Measurements from ENCODE around the gene CARNS1.
A peak's percentile ranks its signal among the peaks of the same experiment; 100 is the strongest.

CARNS1 gene

DNA sequence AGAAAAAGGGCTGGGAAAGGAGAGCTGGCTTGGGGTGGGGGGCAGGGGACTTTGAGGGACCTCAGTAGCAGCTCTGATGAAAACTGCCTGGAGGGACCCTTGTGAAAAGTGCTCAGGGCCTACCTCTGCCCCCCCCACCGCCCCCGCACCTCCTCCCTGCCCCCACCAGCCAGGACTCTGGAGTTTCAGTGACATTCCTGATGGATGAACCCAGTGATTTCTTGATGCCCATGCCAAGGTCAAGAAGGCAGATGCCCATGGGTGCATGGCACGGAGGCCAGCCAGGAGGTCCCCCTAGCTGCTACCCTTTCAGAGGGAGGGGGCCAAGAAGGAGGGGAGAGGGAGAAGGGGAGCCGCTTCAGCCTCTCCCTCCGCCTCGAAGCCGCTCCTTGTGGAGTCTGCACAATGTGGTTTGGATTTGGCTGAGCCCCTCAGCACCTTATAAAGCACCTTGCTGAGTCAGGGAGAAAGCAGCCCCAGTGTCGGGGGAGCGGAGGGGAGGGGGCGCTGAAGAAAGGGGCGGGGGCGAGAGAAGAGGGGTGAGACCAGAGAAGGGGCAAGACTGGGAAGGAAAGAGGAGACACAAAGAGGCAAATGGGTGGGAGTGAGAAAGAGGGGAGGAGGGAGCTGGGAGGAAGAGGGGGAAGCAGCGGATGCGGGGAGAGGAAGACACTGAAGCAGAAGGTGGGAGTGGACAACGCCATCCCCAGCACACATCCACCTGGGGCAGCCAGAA, 40.0 kb upstream of the CARNS1 start:
- no peak for DNase-seq (ENCODE audit: low read depth)

DNA sequence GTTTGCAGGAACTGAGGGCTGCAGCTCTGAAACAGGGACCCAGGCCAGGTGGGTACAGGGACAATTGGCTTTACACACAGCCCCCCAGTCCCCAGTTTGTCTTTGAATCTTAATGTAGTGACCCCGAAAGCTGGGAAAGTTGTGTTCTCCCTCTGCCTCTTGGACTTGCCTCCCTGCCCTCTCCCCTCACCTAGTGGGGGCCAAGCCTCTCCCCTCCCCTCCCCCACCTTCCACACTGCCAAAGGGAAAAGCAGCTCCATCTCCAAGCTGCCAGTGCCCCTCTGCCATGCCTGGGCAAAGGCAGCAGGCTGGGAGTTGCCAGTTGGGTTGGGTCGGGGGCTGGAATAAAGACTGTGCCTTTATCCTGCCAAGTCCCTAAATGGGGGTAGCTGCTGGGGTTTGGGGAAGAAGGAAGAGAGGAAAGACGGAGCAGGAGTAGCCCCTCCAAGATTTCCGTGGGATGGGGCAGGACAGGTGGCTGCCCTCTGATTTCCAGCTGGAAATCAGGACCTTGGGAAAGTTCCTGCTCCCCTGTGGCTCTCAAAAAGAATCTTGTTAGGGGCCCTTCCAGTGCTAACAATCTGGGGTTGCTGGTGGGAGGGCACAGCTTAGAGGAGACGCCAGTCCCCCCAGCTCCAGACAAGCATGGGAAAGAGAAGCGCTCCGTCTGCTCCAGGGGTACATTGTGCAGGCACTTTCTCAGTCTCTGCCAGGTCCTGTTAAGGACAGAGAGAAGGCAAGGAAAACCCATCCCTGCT, 39.2 kb upstream of the CARNS1 start:
- DNase-seq (ENCODE audit: low read depth) = no peak

DNA sequence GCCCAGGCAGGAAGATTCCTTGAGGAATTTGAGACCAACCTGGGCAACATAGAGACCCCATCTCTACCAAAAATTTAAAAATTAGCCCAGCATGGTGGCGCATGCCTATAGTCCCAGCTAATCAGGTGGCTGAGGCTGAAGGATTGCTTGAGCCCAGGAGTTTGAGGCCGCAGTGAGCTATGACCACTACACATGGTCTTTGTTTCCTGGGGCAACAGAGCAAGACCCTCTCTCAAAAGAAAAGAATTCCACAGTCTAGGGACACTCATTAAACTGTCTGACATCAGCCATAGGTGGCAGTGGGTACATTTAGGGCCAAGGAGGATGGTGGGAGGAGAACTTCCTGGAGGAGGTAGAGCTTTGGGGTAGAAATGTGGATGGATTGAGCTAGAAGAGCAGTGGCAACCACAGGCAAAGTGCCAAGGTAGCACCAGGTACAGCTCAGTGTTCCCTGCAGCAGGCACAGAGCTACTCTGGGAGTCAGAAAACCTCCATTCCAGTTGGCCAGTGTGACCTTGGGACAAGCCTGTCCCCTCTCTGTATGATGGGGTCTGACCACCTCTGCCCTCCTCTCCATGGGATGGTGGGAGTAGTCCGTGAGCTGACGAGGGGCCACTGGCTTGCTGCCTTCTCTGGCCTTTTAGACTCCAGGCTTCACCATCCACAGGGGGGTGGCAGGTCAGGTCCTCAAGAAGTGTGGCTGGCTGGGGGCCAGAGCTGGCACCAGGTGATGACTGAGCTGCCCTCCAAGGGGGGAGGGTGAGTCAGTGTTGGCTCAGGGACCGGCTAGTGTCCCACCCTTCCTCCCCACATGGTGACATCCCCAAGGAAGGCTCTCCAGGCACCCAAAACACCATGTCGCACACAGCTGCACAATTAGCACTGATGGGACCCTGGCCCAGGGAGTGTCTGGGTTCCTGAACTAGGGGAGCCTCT, 38.3 kb upstream of the CARNS1 start:
- no peak for DNase-seq (ENCODE audit: low read depth)

DNA sequence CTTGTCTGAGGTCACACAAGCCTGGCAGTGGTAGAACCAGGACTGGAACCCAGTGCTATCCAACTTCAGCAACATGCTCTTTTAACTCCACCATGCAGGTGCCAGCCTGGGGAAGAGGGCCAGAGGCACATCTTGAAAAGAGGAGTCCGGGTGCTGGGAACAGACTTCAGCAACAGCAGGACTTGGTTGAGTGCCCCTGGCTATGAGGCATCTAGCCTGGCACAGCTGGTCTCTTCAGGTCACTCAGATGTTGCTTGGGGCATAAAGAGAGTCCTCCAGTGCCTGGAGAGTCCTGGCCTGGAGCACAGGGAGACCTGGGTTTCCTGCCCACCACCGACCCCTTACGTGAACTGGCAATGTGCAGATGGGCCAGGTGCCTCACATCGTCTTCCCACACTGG, 36.9 kb upstream of the CARNS1 start:
- DNase-seq (ENCODE audit: low read depth) = no peak

DNA sequence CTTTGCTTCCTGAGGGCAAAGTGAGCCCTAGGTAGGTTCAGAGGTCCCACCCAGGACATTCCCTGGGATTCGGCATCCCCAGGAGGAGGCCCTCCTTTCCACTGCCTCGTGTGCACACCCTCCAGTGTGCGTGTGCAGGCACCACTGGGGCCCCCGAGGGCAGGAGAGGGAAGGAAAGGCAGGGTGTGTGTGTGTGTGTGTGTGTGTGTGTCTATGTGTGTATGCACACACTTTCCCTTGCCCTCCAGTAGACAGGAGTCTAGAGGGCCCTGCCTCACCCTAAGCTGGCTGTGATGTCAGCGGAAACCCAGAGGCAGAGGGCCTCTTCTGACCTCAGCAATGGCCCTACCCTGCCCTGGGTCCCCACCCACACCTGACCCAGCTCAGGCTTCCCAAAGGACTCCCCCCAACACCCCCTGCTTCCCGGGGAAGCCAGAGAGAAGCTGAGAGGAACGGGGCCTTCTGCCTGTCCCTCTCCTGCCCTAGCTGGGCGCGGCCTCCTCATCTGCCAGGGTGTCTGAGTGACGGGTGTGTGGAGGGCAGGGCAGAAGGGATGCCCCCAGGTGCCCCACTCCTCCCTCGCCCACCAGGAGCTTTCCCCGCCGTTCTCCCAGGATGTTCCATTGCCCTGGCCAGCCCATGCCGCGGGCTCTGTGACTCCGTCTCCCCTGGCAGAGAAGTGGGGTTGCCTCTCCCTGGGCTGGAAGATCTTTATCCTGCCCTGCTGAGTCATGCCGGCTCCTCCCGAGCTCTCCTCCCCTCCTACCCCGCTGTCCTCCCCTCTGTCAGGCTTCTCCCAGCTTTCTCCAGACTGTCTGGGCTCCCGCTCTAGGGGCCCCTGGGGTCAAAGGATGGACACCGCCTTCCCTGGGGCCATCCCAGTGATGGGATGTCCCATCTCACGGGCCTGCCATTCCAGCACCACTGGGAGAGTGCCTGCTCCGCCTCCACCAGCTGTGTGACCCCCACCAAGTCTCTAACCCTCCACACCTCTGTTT, 36.1 kb upstream of the CARNS1 start:
- DNase-seq (ENCODE audit: low read depth) = no peak

DNA sequence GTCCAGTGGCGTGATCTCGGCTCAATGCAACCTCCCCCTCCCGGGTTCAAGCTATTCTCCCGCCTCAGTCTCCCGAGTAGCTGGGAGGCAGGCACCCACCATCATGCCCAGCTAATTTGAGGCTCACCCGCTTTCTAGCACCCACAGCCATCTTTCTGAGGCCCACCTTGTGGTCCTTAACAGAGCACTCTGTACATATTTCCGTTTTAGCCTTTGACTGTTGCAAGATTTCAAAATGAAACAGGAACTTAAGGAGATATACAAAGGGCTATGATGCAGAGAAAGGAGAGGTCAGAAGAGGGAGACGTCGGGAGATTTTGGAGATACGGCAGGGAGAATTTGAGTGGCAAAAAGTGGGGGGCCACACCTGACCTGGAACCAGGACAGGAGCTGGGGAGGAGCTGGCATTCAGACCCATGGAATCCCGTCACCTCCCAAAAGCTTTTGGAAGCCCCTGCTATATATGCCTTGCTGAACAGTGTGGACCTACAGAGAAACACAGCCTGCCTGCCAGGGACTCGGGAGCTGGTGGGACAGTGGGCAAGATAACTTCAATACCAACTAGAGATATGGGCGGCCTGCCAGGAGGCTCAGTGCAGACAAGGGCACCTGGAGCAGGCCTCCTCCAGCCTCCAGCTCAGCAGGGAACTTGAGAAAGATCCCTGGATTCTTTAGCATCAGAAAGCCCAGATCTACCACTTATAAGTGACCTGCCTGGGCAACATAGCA, 34.1 kb upstream of the CARNS1 start:
- no peak for DNase-seq (ENCODE audit: low read depth)

DNA sequence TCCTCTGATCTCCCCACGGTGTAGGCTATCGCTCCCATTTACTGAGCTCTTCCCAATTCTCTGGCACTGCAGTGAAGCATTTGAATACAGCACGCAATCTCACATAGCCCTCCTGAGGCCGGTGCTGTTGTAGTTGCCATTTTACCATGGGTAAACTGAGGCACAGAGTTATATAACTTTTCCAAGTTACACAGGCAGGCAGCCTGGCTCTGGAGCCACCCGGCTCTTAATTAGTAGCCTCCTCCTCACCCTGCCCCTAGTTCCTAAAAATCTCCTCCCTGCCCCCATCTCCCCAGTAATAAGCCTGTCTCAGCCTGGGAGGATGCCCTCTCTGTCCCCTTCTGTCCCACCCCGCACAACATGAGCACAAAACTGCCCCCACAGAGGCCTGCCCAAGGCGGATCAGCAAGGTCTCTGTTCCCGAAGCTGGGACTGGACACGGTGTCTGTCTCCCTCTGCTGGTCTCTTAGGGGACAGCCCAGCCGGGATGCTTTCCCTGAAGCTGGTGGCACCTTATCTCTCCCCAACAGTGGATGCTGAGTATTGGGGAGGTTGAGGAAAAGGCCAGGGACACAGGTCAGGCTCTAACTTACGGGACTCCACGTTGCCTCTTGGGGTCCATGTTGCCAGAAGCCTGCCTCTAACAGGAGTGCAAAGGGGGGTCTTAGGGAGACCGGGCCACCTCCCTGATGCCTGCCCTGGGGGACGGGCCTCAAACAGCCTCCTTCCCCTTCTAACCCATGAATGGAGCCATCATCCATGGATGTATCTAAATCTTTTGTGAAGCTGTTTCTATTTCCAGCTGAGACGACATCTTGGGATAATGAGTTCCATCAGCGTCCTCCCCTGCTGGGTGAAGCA, 33.0 kb upstream of the CARNS1 start:
- peak; percentile 75 for DNase-seq (ENCODE audit: low read depth)

DNA sequence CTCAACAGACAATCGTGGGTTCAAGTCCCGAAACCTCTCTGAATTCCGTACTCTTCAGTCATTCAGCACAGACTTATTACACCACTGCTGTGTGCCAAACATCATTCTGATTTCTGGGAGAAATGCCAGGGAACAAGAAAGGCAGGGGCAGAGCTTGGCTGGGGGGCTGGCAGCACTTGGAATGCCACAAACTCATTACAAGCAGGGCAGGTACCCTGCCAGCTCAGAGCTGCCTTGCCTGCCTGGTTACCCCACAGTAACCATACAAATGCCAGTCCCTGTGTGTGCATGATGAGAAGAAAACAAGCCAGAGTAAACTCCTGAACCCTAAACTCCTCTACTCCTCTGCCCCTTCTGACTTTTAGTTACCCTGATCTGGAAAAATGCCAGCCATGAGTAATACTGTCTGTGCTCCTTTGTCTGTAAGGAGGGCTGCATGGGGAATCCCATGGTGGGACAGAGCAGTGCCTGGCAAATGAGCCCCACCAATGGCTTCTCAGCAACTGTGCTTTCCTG, 30.6 kb upstream of the CARNS1 start:
- DNase-seq (ENCODE audit: low read depth) = no peak

DNA sequence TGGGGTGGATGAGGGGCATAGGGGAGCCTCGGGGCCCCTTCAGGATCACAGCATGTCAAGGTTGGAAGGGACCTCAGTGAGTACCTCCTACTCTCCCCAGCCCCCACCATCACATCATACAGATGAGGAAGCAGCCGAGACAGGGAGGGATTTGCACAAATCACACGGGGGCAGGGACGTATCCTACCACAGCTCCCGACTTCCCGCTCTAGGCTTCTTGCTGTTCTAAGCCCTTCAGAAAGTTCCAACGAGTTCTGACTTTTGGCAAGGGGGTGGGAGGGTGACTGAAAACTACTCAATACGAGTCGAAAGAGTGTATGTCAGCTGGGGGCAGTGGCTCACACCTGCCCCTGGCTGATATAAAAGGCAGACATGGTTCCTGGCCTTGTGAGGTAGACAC, 28.4 kb upstream of the CARNS1 start:
- no peak for DNase-seq (ENCODE audit: low read depth)

DNA sequence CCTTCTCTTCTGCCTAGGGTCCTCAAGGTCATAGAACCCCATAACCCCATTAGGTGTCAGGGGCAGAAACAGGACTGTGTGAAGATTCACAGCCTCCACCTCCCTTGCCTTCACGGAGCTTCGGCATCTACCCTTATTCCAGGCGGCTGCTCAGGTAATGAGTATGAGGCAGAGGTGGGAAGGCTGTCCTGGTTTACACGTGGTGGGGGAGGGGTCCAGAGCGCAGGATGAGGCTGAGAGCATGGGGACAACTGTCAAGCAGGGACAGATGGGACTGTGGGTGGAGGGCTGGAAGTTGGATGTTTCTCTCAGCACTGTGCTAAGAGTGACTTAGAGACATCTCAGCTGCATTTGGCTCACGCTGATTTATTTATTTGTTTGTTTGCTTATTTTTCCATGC, 28.0 kb upstream of the CARNS1 start:
- no peak for DNase-seq (ENCODE audit: low read depth)

DNA sequence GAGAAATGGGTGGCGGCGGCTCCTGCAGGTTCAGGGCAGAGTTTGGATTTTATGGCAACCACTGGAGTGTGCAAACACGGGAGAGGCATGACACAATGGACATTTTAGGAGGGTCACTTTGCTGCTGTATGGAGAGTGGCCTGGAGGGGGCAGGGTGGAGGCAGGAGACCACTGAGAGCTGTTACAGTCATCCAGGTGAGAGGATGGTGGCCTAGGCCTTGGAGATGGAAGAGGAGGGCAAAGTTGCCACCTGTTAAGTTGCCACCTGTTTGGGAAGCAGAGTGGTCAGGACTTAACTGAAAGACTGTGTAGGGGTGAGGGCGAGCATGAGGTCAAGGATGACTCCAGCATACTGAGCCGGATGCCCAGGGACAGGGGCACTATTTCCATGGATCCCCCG, 26.0 kb upstream of the CARNS1 start:
- no peak for DNase-seq (ENCODE audit: low read depth)

DNA sequence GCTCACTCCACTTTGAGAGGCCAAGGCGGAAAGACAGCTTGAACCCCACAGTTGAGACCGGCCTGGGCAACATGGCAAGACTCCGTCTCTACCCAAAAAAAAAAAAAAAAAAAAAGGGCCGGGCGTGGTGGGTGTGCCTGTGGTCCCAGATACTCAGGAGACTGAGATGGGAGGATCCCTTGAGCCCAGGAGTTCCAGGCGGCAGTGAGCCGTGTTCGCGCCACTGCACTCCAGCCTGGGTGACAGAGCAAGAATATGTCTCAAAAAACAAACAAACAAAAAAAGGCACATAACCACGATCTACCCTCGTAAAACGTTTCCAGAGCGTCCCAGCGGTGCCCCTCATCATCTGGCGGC, 24.6 kb upstream of the CARNS1 start:
- no peak for DNase-seq (ENCODE audit: low read depth)

DNA sequence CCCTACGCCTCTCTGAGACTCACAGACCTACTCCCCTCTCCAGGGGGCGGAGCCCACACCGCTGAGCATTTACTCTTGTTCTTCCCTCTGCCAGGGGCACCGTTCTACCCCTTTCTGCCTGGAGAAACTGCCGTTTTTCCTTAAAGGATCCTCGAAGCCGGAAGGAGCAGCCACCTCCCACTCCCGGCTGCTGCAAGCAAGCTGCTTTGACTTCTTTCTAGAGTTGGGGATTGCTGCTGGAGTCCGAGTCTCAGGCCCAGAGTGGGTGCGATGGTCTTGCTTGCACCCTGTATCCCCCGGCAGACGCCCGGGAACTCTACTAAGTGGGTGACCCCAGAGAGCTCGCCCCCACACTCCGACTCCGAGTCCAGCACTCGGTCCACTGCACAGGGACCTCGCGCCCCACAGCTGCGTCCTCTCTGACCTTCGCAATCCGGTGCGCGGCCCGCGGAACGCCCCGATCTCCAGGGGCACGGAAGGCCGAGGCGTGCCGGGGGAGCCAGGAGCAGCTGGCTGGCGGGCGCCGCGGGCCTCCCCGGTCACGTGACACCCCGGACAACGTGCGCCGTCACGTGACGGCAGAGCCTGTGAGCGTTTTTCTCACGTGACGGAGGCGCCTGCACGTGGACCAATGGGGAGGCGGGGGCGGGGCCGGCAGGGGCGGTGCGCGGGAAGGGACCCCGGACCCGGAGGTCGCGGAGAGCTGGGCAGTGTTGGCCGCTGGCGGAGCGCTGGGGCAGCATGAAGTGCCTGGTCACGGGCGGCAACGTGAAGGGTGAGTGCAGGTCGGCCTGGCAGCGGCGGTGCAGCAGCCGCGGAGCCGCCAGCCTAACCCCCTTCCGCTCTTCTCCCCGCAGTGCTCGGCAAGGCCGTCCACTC, 23.9 kb upstream of the CARNS1 start, which contains the start of gene RAD9A:
Gene RAD9A (plus strand): TSS at position 683 of the 879 bp plus-strand sequence. CDS start 59 bp downstream, at position 742.
- DNase-seq (ENCODE audit: low read depth) = peak; percentile 89

DNA sequence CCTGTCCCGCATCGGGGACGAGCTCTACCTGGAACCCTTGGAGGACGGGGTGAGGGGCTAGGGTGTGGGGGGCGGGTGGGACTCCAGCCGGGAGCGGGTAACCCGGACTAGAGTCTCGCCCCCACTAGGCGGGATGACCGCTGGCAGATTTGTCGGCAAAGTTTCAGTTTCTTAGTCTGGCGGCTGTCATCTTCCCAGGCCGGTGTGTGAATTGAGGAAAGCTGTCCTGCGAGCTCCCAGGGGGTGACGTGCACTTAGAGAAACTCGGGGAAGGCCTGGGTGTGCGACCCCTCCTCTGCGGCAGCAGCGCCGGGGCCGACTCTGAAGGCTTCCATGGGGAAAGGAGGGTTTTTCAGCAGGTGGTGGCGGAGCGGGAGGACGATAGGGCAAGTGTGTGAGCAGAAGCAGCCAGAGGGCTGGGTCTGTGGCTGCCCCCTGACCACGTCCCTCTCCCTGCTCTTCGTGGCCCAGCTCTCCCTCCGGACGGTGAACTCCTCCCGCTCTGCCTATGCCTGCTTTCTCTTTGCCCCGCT, 23.2 kb upstream of the CARNS1 start:
- DNase-seq (ENCODE audit: low read depth) = no peak

DNA sequence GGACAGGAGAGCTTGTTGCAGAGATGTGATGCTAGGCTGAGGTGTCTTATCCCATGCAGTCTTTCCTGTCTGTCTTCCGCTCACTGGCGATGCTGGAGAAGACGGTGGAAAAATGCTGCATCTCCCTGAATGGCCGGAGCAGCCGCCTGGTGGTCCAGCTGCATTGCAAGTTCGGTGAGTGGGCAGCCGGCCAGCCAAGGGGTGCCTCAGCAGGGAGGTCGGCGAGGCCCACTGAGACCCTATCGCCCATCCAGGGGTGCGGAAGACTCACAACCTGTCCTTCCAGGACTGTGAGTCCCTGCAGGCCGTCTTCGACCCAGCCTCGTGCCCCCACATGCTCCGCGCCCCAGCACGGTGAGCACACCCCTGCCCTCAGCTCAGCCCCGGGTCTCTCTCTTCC, 22.0 kb upstream of the CARNS1 start:
- DNase-seq (ENCODE audit: low read depth) = no peak

DNA sequence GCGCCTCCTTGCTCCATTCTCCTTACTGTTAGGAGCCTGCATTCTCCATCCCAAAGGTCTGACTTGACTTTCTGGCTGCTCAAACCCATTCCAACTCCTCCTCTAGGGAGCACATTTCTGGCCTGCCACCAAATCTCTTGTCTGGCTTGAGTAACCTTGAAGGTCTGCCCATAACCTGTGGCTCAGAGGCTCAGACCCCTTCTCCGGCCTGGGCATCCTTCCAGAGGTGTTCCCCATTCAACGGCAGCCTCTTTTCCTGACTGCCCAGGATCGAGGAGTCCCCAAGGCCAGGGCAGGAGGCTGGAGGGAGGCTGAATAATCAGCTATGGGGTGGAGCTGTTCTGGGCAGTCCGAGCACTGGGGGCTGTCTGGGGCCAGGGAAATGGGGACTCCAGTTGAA, 21.5 kb upstream of the CARNS1 start:
- no peak for DNase-seq (ENCODE audit: low read depth)

DNA sequence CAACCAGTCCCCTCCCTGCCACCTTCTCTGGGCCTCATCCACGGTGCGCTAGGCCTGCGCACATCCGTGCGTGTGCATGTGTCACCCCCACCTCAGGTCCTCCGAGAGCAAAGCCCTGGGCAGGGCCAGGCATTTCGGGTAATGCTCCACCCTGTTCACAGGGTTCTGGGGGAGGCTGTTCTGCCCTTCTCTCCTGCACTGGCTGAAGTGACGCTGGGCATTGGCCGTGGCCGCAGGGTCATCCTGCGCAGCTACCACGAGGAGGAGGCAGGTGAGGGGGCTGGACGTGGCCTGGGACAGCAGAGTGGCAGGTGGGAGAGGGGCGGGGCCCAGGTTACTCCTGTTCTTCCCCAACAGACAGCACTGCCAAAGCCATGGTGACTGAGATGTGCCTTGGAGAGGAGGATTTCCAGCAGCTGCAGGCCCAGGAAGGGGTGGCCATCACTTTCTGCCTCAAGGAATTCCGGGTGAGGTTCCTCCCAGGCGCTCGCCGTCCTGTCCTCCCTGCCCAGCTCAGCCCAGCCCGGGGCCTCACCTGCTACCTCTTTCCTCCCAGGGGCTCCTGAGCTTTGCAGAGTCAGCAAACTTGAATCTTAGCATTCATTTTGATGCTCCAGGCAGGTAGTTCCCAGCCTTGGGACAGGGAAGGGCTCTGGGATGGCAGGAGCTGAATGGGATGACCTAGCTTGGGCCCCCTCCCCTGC, 19.8 kb upstream of the CARNS1 start:
- DNase-seq (ENCODE audit: low read depth) = no peak

DNA sequence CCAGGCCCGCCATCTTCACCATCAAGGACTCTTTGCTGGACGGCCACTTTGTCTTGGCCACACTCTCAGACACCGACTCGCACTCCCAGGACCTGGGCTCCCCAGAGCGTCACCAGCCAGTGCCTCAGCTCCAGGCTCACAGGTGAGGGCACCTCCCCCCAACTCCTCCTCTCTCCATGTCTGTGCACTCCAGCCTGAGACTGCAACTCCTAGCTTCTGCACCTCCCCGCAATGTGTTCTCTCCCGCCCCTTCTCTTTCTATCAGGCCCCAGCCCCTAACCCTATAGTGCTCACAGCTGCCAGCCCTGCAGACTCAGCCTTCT, 19.3 kb upstream of the CARNS1 start:
- DNase-seq (ENCODE audit: low read depth) = no peak
